CD4-positive, alpha-beta memory T cell (primary cell): ENCODE results near the gene TMEM169. TPM values are rescaled to one million over a fixed set of nuclear protein-coding genes. Genes with fewer than 3 reads are reported as not detected.

Experiments
- CTCF ChIA-PET: fragments of 350-600 bp; sonication (Branson Sonifier 250); formaldehyde crosslinking; loops from one replicate; lab custom pipeline; 2021; ENCODE audit warnings: inconsistent platforms; ENCODE audit not compliant: partially characterized antibody; lab: Charles Lee
- POLR2A ChIA-PET: fragments of 350-600 bp; sonication (Branson Sonifier 250); formaldehyde crosslinking; loops from one replicate; lab custom pipeline; 2021; ENCODE audit not compliant: partially characterized antibody; lab: Charles Lee
- DNase-seq, 5 donors: peaks; one replicate each; pipeline versions ENCODE4 v3.0.0 to v3.0.0-alpha.2; 2020 to 2022; ENCODE audit warnings: mixed read lengths in 1 of 5
- H3K27ac ChIP-seq: one replicate; pipeline ENCODE4 v1.7.0; 2013; ENCODE audit warnings: low read depth, low read length
- H3K27me3 ChIP-seq: 2 replicates; pipeline ENCODE4 v1.7.0; 2013; ENCODE audit warnings: mild to moderate bottlenecking, low read length, moderate library complexity; ENCODE audit not compliant: insufficient read depth
- H3K36me3 ChIP-seq: 2 replicates; pipeline ENCODE4 v1.7.0; 2013; ENCODE audit warnings: mild to moderate bottlenecking, low read length, moderate library complexity; ENCODE audit not compliant: insufficient read depth
- H3K4me1 ChIP-seq: 2 replicates; pipeline ENCODE4 v1.7.0; 2013; ENCODE audit warnings: mild to moderate bottlenecking, low read length, moderate library complexity; ENCODE audit not compliant: insufficient read depth
- H3K4me3 ChIP-seq, 2 donors: one replicate each; pipeline ENCODE4 v1.7.0; 2013; ENCODE audit warnings: low read length in 2 of 2, mild to moderate bottlenecking in 1 of 2
- H3K9me3 ChIP-seq, 2 donors: one replicate each; pipeline ENCODE4 v1.7.0; 2013; ENCODE audit warnings: low read length in 2 of 2, control low read depth in 1 of 2; ENCODE audit not compliant: control insufficient read depth in 1 of 2
- H3K27ac Mint-ChIP-seq, 7 donors: one replicate each; pipeline ENCODE4 v1.8.0; 2020 to 2021; ENCODE audit warnings: mixed read lengths in 7 of 7, mild to moderate bottlenecking in 6 of 7, inconsistent platforms in 3 of 7, moderate library complexity in 3 of 7
- H3K27me3 Mint-ChIP-seq, 2 donors: one replicate each; pipeline ENCODE4 v1.8.0; 2020 to 2021; ENCODE audit warnings: mixed read lengths in 2 of 2
- H3K36me3 Mint-ChIP-seq, 2 donors: one replicate each; pipeline ENCODE4 v1.8.0; 2020 to 2021; ENCODE audit warnings: mixed read lengths in 2 of 2, inconsistent platforms in 1 of 2, mild to moderate bottlenecking in 1 of 2
- H3K4me1 Mint-ChIP-seq, 4 donors: one replicate each; pipeline ENCODE4 v1.8.0; 2020 to 2021; ENCODE audit warnings: mixed read lengths in 4 of 4, mild to moderate bottlenecking in 1 of 4
- H3K4me3 Mint-ChIP-seq, 8 donors: one replicate each; pipeline ENCODE4 v1.8.0; 2020 to 2021; ENCODE audit warnings: mixed read lengths in 8 of 8, mild to moderate bottlenecking in 7 of 8, moderate library complexity in 6 of 8, inconsistent platforms in 3 of 8
- H3K9me3 Mint-ChIP-seq, 8 donors: one replicate each; pipeline ENCODE4 v1.8.0; 2020 to 2021; ENCODE audit warnings: mixed read lengths in 8 of 8, mild to moderate bottlenecking in 5 of 8, inconsistent platforms in 3 of 8, moderate library complexity in 1 of 8
- intact Hi-C: fragments of 100-400 bp; cut with micrococcal nuclease; formaldehyde crosslinking; loops from one replicate; pipeline ENCODE4 v1.15.1; 2023
- polyA plus RNA-seq, 2 donors: library from polyadenylated mRNA; unstranded; fragments of 300-500 nt; fragmentation: Illumina TruSeq; gene quantifications; one replicate each; pipeline ENCODE4 v1.2.3, GENCODE V29; 2021
- total RNA-seq, 2 experiments: library from RNA; stranded (reverse); gene quantifications; one replicate each; pipeline ENCODE4 v1.2.3, GENCODE V29; 2021

TMEM169 gene, protein sequence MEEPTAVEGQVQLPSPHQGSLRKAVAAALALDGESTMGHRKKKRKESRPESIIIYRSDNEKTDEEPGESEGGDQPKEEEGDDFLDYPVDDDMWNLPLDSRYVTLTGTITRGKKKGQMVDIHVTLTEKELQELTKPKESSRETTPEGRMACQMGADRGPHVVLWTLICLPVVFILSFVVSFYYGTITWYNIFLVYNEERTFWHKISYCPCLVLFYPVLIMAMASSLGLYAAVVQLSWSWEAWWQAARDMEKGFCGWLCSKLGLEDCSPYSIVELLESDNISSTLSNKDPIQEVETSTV
- total RNA-seq (1 to 10 TPM; 3.6 to 5.1 TPM), polyA plus RNA-seq (1 to 10 TPM; 2.0 to 2.4 TPM)

- CTCF ChIA-PET = interaction anchor here (0.6 to 5.7 kb wide), 9 partner anchors 10 to 56 kb away, joined by 3 to 64 read pairs (median 6); partner anchors contain the start of gene XRCC5
- peaks cover 67% of the 10 kb centered on the region for H3K4me1 ChIP-seq
- DNase-seq = peak; percentile 69 to 79 (median 74)
- Mint-ChIP-seq H3K27ac (peak within 1 kb of the TSS; percentile 78 to 98 (median 92)), H3K36me3 (peaks cover 3 to 4% of the 10 kb centered on the region in 2 donors), H3K9me3 (no peaks in the 10 kb centered on the region), H3K4me3 (peak within 1 kb of the TSS; percentile 83 to 97 (median 94)), H3K4me1 (peaks cover 41 to 69% (median 55%) of the 10 kb centered on the region in 4 donors), H3K27me3 (no peaks in the 10 kb centered on the region)
- H3K4me3 ChIP-seq = peak within 1 kb of the TSS; percentile 74 to 87
- no peaks in the 10 kb centered on the region for H3K9me3 ChIP-seq
- no peaks in the 10 kb centered on the region for H3K27me3 ChIP-seq
- intact Hi-C loops = loop anchor here (1.0 to 2.0 kb wide), 2 partner anchors 33 to 47 kb away; no protein-coding TSS in a partner anchor
- no peaks in the 10 kb centered on the region for H3K36me3 ChIP-seq
- peak within 1 kb of the TSS; percentile 65 for H3K27ac ChIP-seq
- POLR2A ChIA-PET = interaction anchor here (0.6 to 5.6 kb wide), 17 partner anchors 9 to 1704 kb away, joined by 3 to 39 read pairs (median 4); partner anchors contain the start of genes SMARCAL1 and XRCC5
These were observed at the start of gene TMEM169, which contains the start of gene PECR for GRCh38 chr2:216081487-216082116. Gene TMEM169, plus strand, starts transcription at chr2:216081919. Its CDS starts 14,045 bp downstream, at chr2:216095964. Gene PECR, minus strand, starts transcription at chr2:216081809. Its CDS starts 68 bp downstream, at chr2:216081741.

DNA sequence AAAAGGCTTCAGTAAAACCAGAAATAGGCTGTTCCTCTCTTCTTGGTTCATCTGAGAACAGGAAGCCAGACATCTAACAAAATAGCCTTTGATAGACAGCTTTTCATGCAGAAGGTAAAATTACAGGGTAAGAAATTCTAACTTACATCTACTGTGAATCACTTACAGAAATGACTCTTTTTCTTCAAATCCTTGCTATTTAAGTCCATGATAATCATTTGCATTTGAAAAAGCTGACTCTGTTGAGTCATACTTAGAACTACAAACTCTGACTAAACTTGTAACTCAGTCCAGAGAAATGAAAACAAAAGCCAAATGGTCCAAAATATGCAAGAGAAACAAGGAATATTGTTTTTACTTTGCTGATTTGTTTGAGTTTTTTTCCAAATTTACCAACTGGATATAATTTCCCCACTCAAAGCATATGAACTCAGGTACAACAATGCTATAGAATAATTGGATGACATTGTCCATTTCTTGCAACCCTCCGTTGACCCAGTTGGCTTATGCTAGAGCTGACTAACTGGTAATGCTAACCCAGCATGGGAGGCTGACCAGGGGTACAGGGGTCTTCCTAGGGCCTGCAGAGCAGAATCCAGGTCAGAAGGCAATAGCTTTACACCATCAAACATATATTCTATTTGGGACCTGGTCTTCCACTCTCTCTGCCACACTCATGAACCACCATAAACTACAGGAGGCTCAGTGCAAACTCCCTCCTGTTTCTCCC lies 49.6 kb upstream of the TMEM169 start:
- H3K36me3 Mint-ChIP-seq = peaks cover 13 to 28% of the 10 kb centered on the region in 2 donors
- intact Hi-C loops = loop anchor here (10.0 kb wide), 1 partner anchor 83 kb away; no protein-coding TSS in a partner anchor
- ChIA-PET POLR2A (interaction anchor here (0.6 to 1.3 kb wide), 2 partner anchors 36 to 50 kb away, joined by 3 to 4 read pairs; partner anchors contain the start of genes PECR and TMEM169), CTCF (interaction anchor here (1.1 to 5.6 kb wide), 12 partner anchors 10 to 635 kb away, joined by 3 to 68 read pairs (median 17); partner anchors contain the start of genes MREG, PECR, TMEM169 and XRCC5)
- no peak overlapping the region for H3K4me3 Mint-ChIP-seq
- no peak for DNase-seq
- no peak overlapping the region for H3K4me3 ChIP-seq
- peaks cover 5 to 10% (median 7%) of the 10 kb centered on the region in 4 donors for H3K4me1 Mint-ChIP-seq
- H3K36me3 ChIP-seq = peaks cover 9% of the 10 kb centered on the region
- H3K27me3 ChIP-seq = no peaks in the 10 kb centered on the region
- no peaks in the 10 kb centered on the region for H3K4me1 ChIP-seq
- H3K9me3 Mint-ChIP-seq = no peaks in the 10 kb centered on the region
- H3K27ac ChIP-seq = no peak overlapping the region
- no peaks in the 10 kb centered on the region for H3K9me3 ChIP-seq
- H3K27me3 Mint-ChIP-seq = no peaks in the 10 kb centered on the region
- H3K27ac Mint-ChIP-seq = no peak overlapping the region

DNA sequence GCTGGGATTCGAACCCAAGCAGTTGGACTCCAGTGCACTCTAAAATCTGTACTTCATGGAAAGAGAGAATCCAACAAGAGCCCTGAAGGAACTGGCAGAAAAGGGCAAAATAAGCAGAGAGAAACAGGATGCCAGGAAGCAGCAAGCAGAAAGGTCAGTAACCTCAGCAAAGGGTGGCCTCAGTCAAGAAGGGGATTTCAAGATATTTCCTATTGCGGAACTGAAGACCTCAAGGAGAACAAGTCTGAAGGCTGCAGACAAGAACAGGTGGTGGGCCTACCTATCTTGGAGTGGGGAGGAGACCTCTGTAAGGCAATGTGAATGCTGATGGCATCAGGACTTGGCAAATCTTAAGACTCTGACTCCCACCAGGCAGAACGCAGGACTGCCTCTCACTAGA lies 48.3 kb upstream of the TMEM169 start:
- H3K27me3 Mint-ChIP-seq = no peaks in the 10 kb centered on the region
- Histone ChIP-seq H3K27ac (no peak overlapping the region), H3K4me3 (no peak overlapping the region), H3K36me3 (peaks cover 9% of the 10 kb centered on the region), H3K4me1 (no peaks in the 10 kb centered on the region), H3K27me3 (no peaks in the 10 kb centered on the region), H3K9me3 (no peaks in the 10 kb centered on the region)
- DNase-seq = no peak
- H3K4me1 Mint-ChIP-seq = peaks cover 5 to 10% (median 7%) of the 10 kb centered on the region in 4 donors
- no peak overlapping the region for H3K27ac Mint-ChIP-seq
- intact Hi-C loops = loop anchor here (10.0 kb wide), 1 partner anchor 81 kb away; no protein-coding TSS in a partner anchor
- no peaks in the 10 kb centered on the region for H3K9me3 Mint-ChIP-seq
- POLR2A ChIA-PET = interaction anchor here (1.2 to 1.5 kb wide), 3 partner anchors 10 to 81 kb away, joined by 3 to 7 read pairs (median 4); partner anchors contain the start of gene XRCC5
- H3K36me3 Mint-ChIP-seq = peaks cover 16 to 34% of the 10 kb centered on the region in 2 donors
- CTCF ChIA-PET = interaction anchor here (0.6 to 5.6 kb wide), 31 partner anchors 10 to 707 kb away, joined by 3 to 68 read pairs (median 5); partner anchors contain the start of genes PECR, TMEM169 and XRCC5
- no peak overlapping the region for H3K4me3 Mint-ChIP-seq

DNA sequence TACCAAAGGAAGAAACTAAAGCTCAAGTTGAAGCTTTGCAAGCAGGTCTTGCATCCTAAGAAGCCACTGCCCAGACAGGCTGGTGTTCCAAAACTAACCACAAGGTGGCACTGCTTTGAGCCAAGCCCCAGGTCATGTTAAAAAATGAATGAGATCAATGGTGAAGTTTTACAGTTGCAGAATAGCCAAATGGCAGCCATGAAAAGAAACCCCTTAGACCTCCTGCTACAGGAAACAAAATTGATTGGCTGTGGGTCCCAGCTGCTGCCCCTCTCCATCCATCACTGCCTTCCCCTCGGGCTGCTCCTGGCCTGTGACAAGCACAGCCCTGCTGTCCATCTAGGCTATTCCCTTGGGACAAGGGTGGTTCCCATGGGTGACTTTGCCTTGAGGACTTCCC lies 47.7 kb upstream of the TMEM169 start:
- no peaks in the 10 kb centered on the region for H3K27me3 Mint-ChIP-seq
- no peaks in the 10 kb centered on the region for H3K9me3 ChIP-seq
- H3K4me1 Mint-ChIP-seq = peaks cover 5 to 10% (median 7%) of the 10 kb centered on the region in 4 donors
- no peak overlapping the region for H3K4me3 ChIP-seq
- peaks cover 16 to 34% of the 10 kb centered on the region in 2 donors for H3K36me3 Mint-ChIP-seq
- intact Hi-C loops = loop anchor here (1.0 to 10.0 kb wide), 3 partner anchors 47 to 106 kb away; partner anchors contain the start of genes PECR and TMEM169
- H3K27ac Mint-ChIP-seq = peak overlapping the region in 2 of 7 donors; percentile 5 to 66
- ChIA-PET POLR2A (interaction anchor here (1.2 to 1.5 kb wide), 3 partner anchors 10 to 80 kb away, joined by 3 to 7 read pairs (median 4); partner anchors contain the start of gene XRCC5), CTCF (interaction anchor here (0.6 to 5.6 kb wide), 32 partner anchors 9 to 633 kb away, joined by 3 to 68 read pairs (median 4); partner anchors contain the start of genes PECR, TMEM169 and XRCC5)
- H3K4me1 ChIP-seq = no peaks in the 10 kb centered on the region
- no peak overlapping the region for H3K4me3 Mint-ChIP-seq
- H3K36me3 ChIP-seq = peaks cover 9% of the 10 kb centered on the region
- H3K27me3 ChIP-seq = no peaks in the 10 kb centered on the region
- no peaks in the 10 kb centered on the region for H3K9me3 Mint-ChIP-seq
- peak; percentile 61 to 72 (median 67) for DNase-seq
- no peak overlapping the region for H3K27ac ChIP-seq

DNA sequence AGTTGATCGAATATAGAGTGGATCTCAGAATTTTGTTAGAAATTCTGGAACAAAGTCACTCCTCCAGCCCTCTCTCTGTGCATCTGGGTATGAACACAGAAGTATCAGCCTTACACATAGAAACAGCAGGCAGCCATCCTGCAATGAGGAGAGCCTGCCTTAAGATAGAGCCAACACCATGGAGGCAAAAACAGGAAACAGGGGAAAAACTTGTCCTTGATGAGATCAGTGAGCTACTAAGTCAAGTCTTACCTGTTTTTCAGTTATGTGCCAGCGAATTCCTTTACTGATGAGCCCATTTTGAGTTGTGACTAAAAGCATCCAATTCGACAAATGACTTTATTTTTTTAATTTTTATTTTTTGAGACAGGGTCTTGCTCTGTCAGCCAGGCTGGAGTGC lies 41.8 kb upstream of the TMEM169 start:
- peaks cover 5% of the 10 kb centered on the region for H3K36me3 ChIP-seq
- no peak for DNase-seq

GRCh38 chr2:216041438-216041837 lies 40.3 kb upstream of the TMEM169 start:
- DNase-seq = no peak
- Mint-ChIP-seq H3K4me3 (no peak overlapping the region), H3K27ac (peak overlapping the region in 1 of 7 donors; percentile 47), H3K27me3 (no peaks in the 10 kb centered on the region), H3K9me3 (no peaks in the 10 kb centered on the region), H3K4me1 (peaks cover 0 to 3% (median under 1%) of the 10 kb centered on the region in 4 donors), H3K36me3 (peaks cover 33 to 53% of the 10 kb centered on the region in 2 donors)
- Histone ChIP-seq H3K4me1 (no peaks in the 10 kb centered on the region), H3K27me3 (no peaks in the 10 kb centered on the region), H3K27ac (no peak overlapping the region), H3K9me3 (no peaks in the 10 kb centered on the region), H3K36me3 (peaks cover 5% of the 10 kb centered on the region), H3K4me3 (no peak overlapping the region)
- intact Hi-C loops = no loop called here
- CTCF ChIA-PET = interaction anchor here (1.0 to 6.1 kb wide), 2 partner anchors 8 to 14 kb away, joined by 4 to 41 read pairs; no protein-coding TSS in a partner anchor
- POLR2A ChIA-PET = no interaction called here

More for the DNA sequence above, 41.8 kb upstream of the TMEM169 start:
- Mint-ChIP-seq H3K27ac (peak overlapping the region in 2 of 7 donors; percentile 70 to 79), H3K36me3 (peaks cover 29 to 55% of the 10 kb centered on the region in 2 donors), H3K27me3 (no peaks in the 10 kb centered on the region), H3K9me3 (no peaks in the 10 kb centered on the region), H3K4me1 (no peaks in the 10 kb centered on the region), H3K4me3 (no peak overlapping the region)
- Histone ChIP-seq H3K4me1 (no peaks in the 10 kb centered on the region), H3K27ac (no peak overlapping the region), H3K9me3 (no peaks in the 10 kb centered on the region), H3K27me3 (no peaks in the 10 kb centered on the region), H3K4me3 (no peak overlapping the region)
- CTCF ChIA-PET = interaction anchor here (1.1 kb wide), 1 partner anchor 11 kb away, joined by 4 read pairs; no protein-coding TSS in a partner anchor
- intact Hi-C loops = loop anchor here (10.0 kb wide), 1 partner anchor 75 kb away; no protein-coding TSS in a partner anchor
- POLR2A ChIA-PET = no interaction called here
